Measurements from ENCODE around the gene MYLK3. TPM values are rescaled to one million over a fixed set of nuclear protein-coding genes. Genes with fewer than 3 reads are reported as not detected.

Gene MYLK3
- total and polyA plus RNA-seq, 9 donors: 0.24 to 2.0 (median 0.68) TPM

DNA sequence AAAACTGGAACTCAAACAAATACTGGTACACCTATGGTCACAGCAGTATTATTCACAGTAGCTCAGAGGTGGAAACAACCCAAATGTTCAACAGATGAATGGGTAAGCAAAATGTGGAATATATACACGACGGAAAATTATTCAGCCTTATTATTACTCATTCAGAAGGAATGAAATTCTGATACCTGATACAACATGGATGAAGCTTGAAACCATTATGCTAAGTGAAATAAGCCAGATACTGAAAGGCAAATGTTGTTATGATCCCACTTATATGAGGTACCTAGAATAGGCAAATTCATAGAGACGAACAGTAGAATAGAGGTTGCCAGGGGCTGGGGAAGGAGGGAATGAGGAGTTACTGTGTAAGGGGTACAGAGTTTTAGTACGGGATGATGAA is 27.1 kb upstream of the MYLK3 start:
- H3K9me3 ChIP-seq: no peaks in the 10 kb centered on the region
- no peak for TF ChIP-seq EP300 (IDR thresholded peaks at IDR 0.05)
- TF ChIP-seq POLR2A (IDR thresholded peaks at IDR 0.05): no peak
- no peak for TF ChIP-seq CTCF (IDR thresholded peaks at IDR 0.05)
- H3K4me3 ChIP-seq: no peak overlapping the region
- no peaks in the 10 kb centered on the region for H3K27me3 ChIP-seq
- H3K27ac ChIP-seq: no peak overlapping the region
- H3K36me3 ChIP-seq: no peaks in the 10 kb centered on the region
- WGBS, 3 donors: 87 to 90% (median 88%) methylated on average over 4 of the region's 4 CpGs
- no peaks in the 10 kb centered on the region for H3K4me1 ChIP-seq (ENCODE audit: insufficient read depth)
- intact Hi-C loops (cut with DNase I): no loop called here
- no peak for DNase-seq

GRCh38 chr16:46774743-46775177 is 26.6 kb upstream of the MYLK3 start:
- 81 to 89% (median 85%) methylated on average over 3 of the region's 3 CpGs for WGBS, 3 donors
- intact Hi-C loops (cut with DNase I): no loop called here
- TF ChIP-seq EP300 (IDR thresholded peaks at IDR 0.05) (no peak), POLR2A (IDR thresholded peaks at IDR 0.05) (no peak), CTCF (IDR thresholded peaks at IDR 0.05) (no peak)

GRCh38 chr16:46772463-46772862 is 24.3 kb upstream of the MYLK3 start:
- Histone ChIP-seq H3K9me3 (no peaks in the 10 kb centered on the region), H3K36me3 (no peaks in the 10 kb centered on the region), H3K27ac (no peak overlapping the region), H3K4me3 (no peak overlapping the region), H3K4me1 (ENCODE audit: insufficient read depth) (no peaks in the 10 kb centered on the region), H3K27me3 (no peaks in the 10 kb centered on the region)
- intact Hi-C loops (cut with DNase I): no loop called here
- 33 to 36% (median 33%) methylated on average over 4 of the region's 4 CpGs for WGBS, 3 donors
- TF ChIP-seq EP300 (IDR thresholded peaks at IDR 0.05) (no peak), CTCF (IDR thresholded peaks at IDR 0.05) (no peak), POLR2A (IDR thresholded peaks at IDR 0.05) (no peak)
- no peak for DNase-seq

More at GRCh38 chr16:46774743-46775177, 26.6 kb upstream of the MYLK3 start:
- no peaks in the 10 kb centered on the region for H3K27me3 ChIP-seq
- H3K36me3 ChIP-seq: no peaks in the 10 kb centered on the region
- no peaks in the 10 kb centered on the region for H3K9me3 ChIP-seq
- H3K27ac ChIP-seq: no peak overlapping the region
- DNase-seq: no peak
- H3K4me1 ChIP-seq (ENCODE audit: insufficient read depth): no peaks in the 10 kb centered on the region
- no peak overlapping the region for H3K4me3 ChIP-seq

DNA sequence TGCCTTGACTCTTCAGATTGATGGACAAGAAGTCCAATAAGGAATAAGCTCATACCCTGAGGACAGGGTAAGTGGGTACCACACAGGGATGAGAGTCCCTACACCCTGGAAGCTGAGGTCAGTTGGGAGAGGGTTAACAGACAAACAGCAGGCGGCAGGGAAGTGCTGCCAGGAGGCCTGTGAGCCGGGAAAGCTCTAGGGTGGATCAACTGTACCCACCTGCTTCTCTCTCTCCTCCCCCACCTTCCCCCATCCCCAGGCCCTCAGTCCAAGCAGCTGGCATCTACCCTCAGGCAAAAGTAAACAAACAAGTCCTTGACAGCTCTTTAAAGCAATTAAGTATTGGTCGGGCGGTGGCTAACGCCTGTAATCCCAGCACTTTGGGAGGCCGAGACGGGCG is 20.7 kb upstream of the MYLK3 start:
- H3K9me3 ChIP-seq: no peaks in the 10 kb centered on the region
- H3K27ac ChIP-seq: no peak overlapping the region
- 75 to 86% (median 81%) methylated on average over 8 of the region's 8 CpGs for WGBS, 3 donors
- TF ChIP-seq EP300 (IDR thresholded peaks at IDR 0.05) (no peak), POLR2A (IDR thresholded peaks at IDR 0.05) (no peak), CTCF (IDR thresholded peaks at IDR 0.05) (no peak)
- no peaks in the 10 kb centered on the region for H3K27me3 ChIP-seq
- no peak overlapping the region for H3K4me3 ChIP-seq
- H3K36me3 ChIP-seq: no peaks in the 10 kb centered on the region
- no peak for DNase-seq
- H3K4me1 ChIP-seq (ENCODE audit: insufficient read depth): no peaks in the 10 kb centered on the region
- intact Hi-C loops (cut with DNase I): no loop called here
